Stimulated activated naive CD4-positive, alpha-beta T cell treated with Interleukin-2 at 50 U/mL for 16 hours (primary cell): ENCODE measurements around the gene SLC9A3.
"Not testable (repeated sequence)": the region's sequence is repeated elsewhere in the genome, so short reads cannot be mapped to it uniquely, and the experiment has no call there.

Experiments
- DNase-seq: peaks from one replicate; lab custom pipeline; 2025; lab: John Stamatoyannopoulos, UW

Gene SLC9A3

GRCh38 chr5:488744-489688, 35.2 kb downstream of the SLC9A3 start:
- DNase-seq, result no peak

GRCh38 chr5:488241-488640, 36.0 kb downstream of the SLC9A3 start:
- DNase-seq, result no peak

- not testable (repeated sequence) for DNase-seq
These were observed 37.7 kb downstream of the SLC9A3 start for GRCh38 chr5:486597-486996.

GRCh38 chr5:485946-486491, 38.2 kb downstream of the SLC9A3 start:
- DNase-seq, result no peak

- DNase-seq, result no peak
These were observed 38.9 kb downstream of the SLC9A3 start for GRCh38 chr5:485113-485945.

- no peak for DNase-seq
These were observed 39.7 kb downstream of the SLC9A3 start for GRCh38 chr5:484556-484955.

GRCh38 chr5:483434-484140, 40.7 kb downstream of the SLC9A3 start:
- no peak for DNase-seq

GRCh38 chr5:483011-483410, 41.2 kb downstream of the SLC9A3 start:
- DNase-seq, result no peak

GRCh38 chr5:482506-482905, 41.7 kb downstream of the SLC9A3 start:
- no peak for DNase-seq

- no peak for DNase-seq
These were observed 42.2 kb downstream of the SLC9A3 start for GRCh38 chr5:482021-482420.

GRCh38 chr5:481347-481746, 42.9 kb downstream of the SLC9A3 start:
- DNase-seq, result no peak

GRCh38 chr5:479566-480319, 44.5 kb downstream of the SLC9A3 start:
- DNase-seq, result no peak

- DNase-seq, result no peak
These were observed 45.2 kb downstream of the SLC9A3 start for GRCh38 chr5:478982-479535.

- DNase-seq, result no peak
These were observed 45.8 kb downstream of the SLC9A3 start for GRCh38 chr5:478369-478981.

- no peak for DNase-seq
These were observed 46.4 kb downstream of the SLC9A3 start for GRCh38 chr5:477871-478270.

GRCh38 chr5:477247-477646, 47.0 kb downstream of the SLC9A3 start:
- DNase-seq, result no peak

- no peak for DNase-seq
These were observed 47.5 kb downstream of the SLC9A3 start for GRCh38 chr5:476814-477175.

GRCh38 chr5:476102-476813, 48.0 kb downstream of the SLC9A3 start:
- no peak for DNase-seq

- DNase-seq, result no peak
These were observed 48.5 kb downstream of the SLC9A3 start for GRCh38 chr5:475704-476101.
